Right lobe of liver (tissue), 4 donors: ENCODE measurements around the gene AGPAT2.

Source experiments
- CTCF ChIP-seq, 4 donors: fragments of 200-600 bp in 3 of 4; fragments of 450-650 bp in 1 of 4; IDR thresholded peaks; one replicate each; pipeline versions ENCODE4 v1.5.1 to v1.8.0; 2016 to 2022; ENCODE audit warnings: antibody characterized with exemption in 4 of 4, mild to moderate bottlenecking in 2 of 4
- POLR2A ChIP-seq: fragments of 450-650 bp; IDR thresholded peaks from one replicate; pipeline ENCODE4 v1.6.1; 2017; ENCODE audit warnings: antibody characterized with exemption, mild to moderate bottlenecking
- donor health status: DM: no; HTN: no; CAD: no.
- donor health status: DM: no; HTN: no; CAD: no.
- donor health status: DM: no; HTN: yes; CAD: no.

GRCh38 chr9:136665704-136666371 lies 21.4 kb downstream of the AGPAT2 start:
- peak in 1 of 4 donors; percentile 28 for TF ChIP-seq CTCF (IDR thresholded peaks at IDR 0.05)
- no peak for TF ChIP-seq POLR2A
